Neuron (in vitro differentiated cells): ENCODE measurements around the gene TIMM13.

ENCODE experiments used
- H2AFZ ChIP-seq: one replicate; pipeline ENCODE4 v1.6.1; 2013; ENCODE audit warnings: low read depth, mild to moderate bottlenecking, inconsistent platforms, low read length, moderate library complexity
- H3K27me3 ChIP-seq: one replicate; pipeline ENCODE4 v1.6.1; 2013; ENCODE audit warnings: low read length; ENCODE audit not compliant: insufficient read depth
- H3K36me3 ChIP-seq: one replicate; pipeline ENCODE4 v1.6.1; 2013; ENCODE audit warnings: low read length; ENCODE audit not compliant: insufficient read depth
- H3K4me1 ChIP-seq: one replicate; pipeline ENCODE4 v1.6.1; 2013; ENCODE audit warnings: low read length; ENCODE audit not compliant: insufficient read depth
- H3K4me3 ChIP-seq: 2 replicates; pipeline ENCODE4 v1.5.1; 2013; ENCODE audit warnings: mild to moderate bottlenecking, low read length, moderate library complexity
- H3K9me3 ChIP-seq: one replicate; pipeline ENCODE4 v1.6.1; 2013; ENCODE audit warnings: low read length

Gene TIMM13

GRCh38 chr19:2387367-2388288, 39.8 kb downstream of the TIMM13 start:
- Histone ChIP-seq H3K4me1 (peaks cover 5% of the 10 kb centered on the region), H3K36me3 (no peaks in the 10 kb centered on the region), H3K27me3 (no peaks in the 10 kb centered on the region), H3K9me3 (no peaks in the 10 kb centered on the region), H2AFZ (no peak overlapping the region), H3K4me3 (no peak overlapping the region)

- peaks cover 18% of the 10 kb centered on the region for H3K4me1 ChIP-seq
- no peak overlapping the region for H3K4me3 ChIP-seq
- no peaks in the 10 kb centered on the region for H3K9me3 ChIP-seq
- H2AFZ ChIP-seq, result no peak overlapping the region
- no peaks in the 10 kb centered on the region for H3K27me3 ChIP-seq
- H3K36me3 ChIP-seq, result no peaks in the 10 kb centered on the region
Observed at GRCh38 chr19:2385053-2385721, 42.2 kb downstream of the TIMM13 start.

GRCh38 chr19:2382530-2383222, 44.7 kb downstream of the TIMM13 start:
- Histone ChIP-seq H2AFZ (no peak overlapping the region), H3K36me3 (no peaks in the 10 kb centered on the region), H3K4me1 (peaks cover 14% of the 10 kb centered on the region), H3K4me3 (no peak overlapping the region), H3K27me3 (no peaks in the 10 kb centered on the region), H3K9me3 (no peaks in the 10 kb centered on the region)

GRCh38 chr19:2381148-2381820, 46.1 kb downstream of the TIMM13 start:
- Histone ChIP-seq H3K36me3 (no peaks in the 10 kb centered on the region), H2AFZ (no peak overlapping the region), H3K9me3 (no peaks in the 10 kb centered on the region), H3K27me3 (no peaks in the 10 kb centered on the region), H3K4me3 (no peak overlapping the region), H3K4me1 (peaks cover 19% of the 10 kb centered on the region)

GRCh38 chr19:2380567-2380966, 46.8 kb downstream of the TIMM13 start:
- no peaks in the 10 kb centered on the region for H3K36me3 ChIP-seq
- peaks cover 23% of the 10 kb centered on the region for H3K4me1 ChIP-seq
- no peaks in the 10 kb centered on the region for H3K9me3 ChIP-seq
- no peak overlapping the region for H3K4me3 ChIP-seq
- H3K27me3 ChIP-seq, result no peaks in the 10 kb centered on the region
- H2AFZ ChIP-seq, result no peak overlapping the region

- H2AFZ ChIP-seq, result no peak overlapping the region
- peaks cover 26% of the 10 kb centered on the region for H3K4me1 ChIP-seq
- no peaks in the 10 kb centered on the region for H3K36me3 ChIP-seq
- no peaks in the 10 kb centered on the region for H3K27me3 ChIP-seq
- H3K9me3 ChIP-seq, result no peaks in the 10 kb centered on the region
- H3K4me3 ChIP-seq, result no peak overlapping the region
Observed at GRCh38 chr19:2376784-2377519, 50.4 kb downstream of the TIMM13 start.
